ENCODE measurements around the gene PITPNM3.
"Not testable (repeated sequence)": the region's sequence is repeated elsewhere in the genome, so short reads cannot be mapped to it uniquely, and the experiment has no call there.

Gene PITPNM3

GRCh38 chr17:6574687-6575595, 18.6 kb upstream of the PITPNM3 start:
- no peak overlapping the region for H3K27ac ChIP-seq
- no peaks in the 10 kb centered on the region for H3K4me1 ChIP-seq (ENCODE audit: control insufficient read depth in 1 of 2, insufficient read depth in 1 of 2, low read depth in 1 of 2, low read length in 1 of 2)
- no peak overlapping the region for H3K4me3 ChIP-seq (ENCODE audit: low read depth in 1 of 2, low read length in 1 of 2)
- H3K36me3 ChIP-seq = peaks cover 9% of the 10 kb centered on the region
- H3K9me3 ChIP-seq = no peaks in the 10 kb centered on the region
- TF ChIP-seq CTCF (IDR thresholded peaks at IDR 0.05) = no peak
- H3K27me3 ChIP-seq = peaks cover 12% of the 10 kb centered on the region

- Histone ChIP-seq H3K27me3 (peaks cover 12% of the 10 kb centered on the region), H3K27ac (no peak overlapping the region), H3K9me3 (no peaks in the 10 kb centered on the region), H3K4me1 (ENCODE audit: control insufficient read depth in 1 of 2, insufficient read depth in 1 of 2, low read depth in 1 of 2, low read length in 1 of 2) (no peaks in the 10 kb centered on the region), H3K36me3 (peaks cover 4% of the 10 kb centered on the region), H3K4me3 (ENCODE audit: low read depth in 1 of 2, low read length in 1 of 2) (no peak overlapping the region)
- no peak for TF ChIP-seq CTCF (IDR thresholded peaks at IDR 0.05)
Observed at GRCh38 chr17:6573982-6574686, 17.8 kb upstream of the PITPNM3 start.

- not testable (repeated sequence) for H3K4me1 ChIP-seq (ENCODE audit: control insufficient read depth in 1 of 2, insufficient read depth in 1 of 2, low read depth in 1 of 2, low read length in 1 of 2); H3K36me3 ChIP-seq; H3K27ac ChIP-seq; H3K4me3 ChIP-seq (ENCODE audit: low read depth in 1 of 2, low read length in 1 of 2); H3K9me3 ChIP-seq
- H3K27me3 ChIP-seq = peaks cover 12% of the 10 kb centered on the region
Observed at GRCh38 chr17:6573495-6573894, 17.1 kb upstream of the PITPNM3 start.

- H3K4me3 ChIP-seq (ENCODE audit: low read depth in 1 of 2, low read length in 1 of 2) = no peak overlapping the region
- no peaks in the 10 kb centered on the region for H3K4me1 ChIP-seq (ENCODE audit: control insufficient read depth in 1 of 2, insufficient read depth in 1 of 2, low read depth in 1 of 2, low read length in 1 of 2)
- H3K9me3 ChIP-seq = no peaks in the 10 kb centered on the region
- TF ChIP-seq CTCF (IDR thresholded peaks at IDR 0.05) = no peak
- H3K27ac ChIP-seq = no peak overlapping the region
- H3K27me3 ChIP-seq = peaks cover 12% of the 10 kb centered on the region
- H3K36me3 ChIP-seq = no peaks in the 10 kb centered on the region
Observed at GRCh38 chr17:6572972-6573370, 16.6 kb upstream of the PITPNM3 start.

- Histone ChIP-seq H3K4me3 (ENCODE audit: low read depth in 1 of 2, low read length in 1 of 2) (no peak overlapping the region), H3K27ac (no peak overlapping the region), H3K27me3 (peaks cover 12% of the 10 kb centered on the region), H3K4me1 (ENCODE audit: control insufficient read depth in 1 of 2, insufficient read depth in 1 of 2, low read depth in 1 of 2, low read length in 1 of 2) (no peaks in the 10 kb centered on the region), H3K9me3 (no peaks in the 10 kb centered on the region), H3K36me3 (no peaks in the 10 kb centered on the region)
- no peak for TF ChIP-seq CTCF (IDR thresholded peaks at IDR 0.05)
Observed at GRCh38 chr17:6571452-6571781, 15.1 kb upstream of the PITPNM3 start.
